PC-9 (cell line): ENCODE data around the gene ATP5ME. TPM values are rescaled to one million over a fixed set of nuclear protein-coding genes. Genes with fewer than 3 reads are reported as not detected.
"Not testable (repeated sequence)": the region's sequence is repeated elsewhere in the genome, so short reads cannot be mapped to it uniquely, and the experiment has no call there.

Source experiments
- BruUV-seq: library from RNA; stranded (reverse); fragments of 400-500 nt; replicated peaks from 2 replicates; lab custom pipeline; 2021; lab: Mats Ljungman, UMichigan
- CTCF ChIA-PET: fragments of 300-600 bp; sonication (Branson Sonifier 250); formaldehyde crosslinking; loops from one replicate; lab custom pipeline; 2022; ENCODE audit warnings: antibody characterized with exemption; lab: Charles Lee
- POLR2A ChIA-PET: fragments of 300-600 bp; sonication (Branson Sonifier 250); formaldehyde crosslinking; loops from one replicate; lab custom pipeline; 2022; ENCODE audit warnings: antibody characterized with exemption; ENCODE audit not compliant: unreplicated experiment; lab: Charles Lee
- DNase-seq, 2 experiments: peaks; one replicate each; pipeline versions ENCODE4 v3.0.0 to v3.0.0-alpha.2; 2015 to 2022; ENCODE audit warnings: mixed read lengths in 1 of 2
- H2AFZ ChIP-seq: fragments of 200-600 bp; sonication (generic); 2 replicates; pipeline ENCODE4 v1.8.1; 2017; ENCODE audit warnings: antibody characterized with exemption
- H3F3A ChIP-seq: fragments of 200-600 bp; sonication (generic); 2 replicates; pipeline ENCODE4 v1.8.1; 2017; ENCODE audit warnings: antibody characterized with exemption, mild to moderate bottlenecking, low read depth; ENCODE audit not compliant: insufficient read depth
- H3K27ac ChIP-seq: fragments of 200-600 bp; sonication (generic); 2 replicates; pipeline ENCODE4 v1.6.1; 2016; ENCODE audit warnings: mixed run types
- H3K27me3 ChIP-seq: fragments of 200-600 bp; sonication (generic); 2 replicates; pipeline ENCODE4 v1.6.1; 2016; ENCODE audit warnings: low read depth, mixed run types; ENCODE audit not compliant: insufficient read depth
- H3K36me3 ChIP-seq: fragments of 200-600 bp; sonication (generic); 2 replicates; pipeline ENCODE4 v1.6.1; 2016; ENCODE audit warnings: low read depth, mixed run types
- H3K4me1 ChIP-seq: fragments of 200-600 bp; sonication (generic); replicated peaks from 2 replicates; pipeline ENCODE4 v1.6.1; 2016; ENCODE audit warnings: mixed run types; ENCODE audit not compliant: insufficient read depth
- H3K4me2 ChIP-seq: fragments of 200-600 bp; sonication (generic); 2 replicates; pipeline ENCODE4 v1.6.1; 2017; ENCODE audit warnings: mixed run types
- H3K4me3 ChIP-seq: fragments of 200-600 bp; sonication (generic); 2 replicates; pipeline ENCODE4 v1.6.1; 2016; ENCODE audit warnings: mixed run types
- H3K79me2 ChIP-seq: fragments of 200-600 bp; sonication (generic); 2 replicates; pipeline ENCODE4 v1.6.1; 2017; ENCODE audit warnings: low read depth, mixed run types
- H3K9me2 ChIP-seq: fragments of 200-600 bp; sonication (generic); 2 replicates; pipeline ENCODE4 v1.8.1; 2017; ENCODE audit warnings: mild to moderate bottlenecking; ENCODE audit not compliant: insufficient read depth
- H3K9me3 ChIP-seq: fragments of 200-600 bp; sonication (generic); 2 replicates; pipeline ENCODE4 v1.8.1; 2016; ENCODE audit warnings: low read depth; ENCODE audit not compliant: insufficient read depth
- H4K20me1 ChIP-seq: fragments of 200-600 bp; sonication (generic); 2 replicates; pipeline ENCODE4 v1.8.1; 2017; ENCODE audit not compliant: insufficient read depth
- CTCF ChIP-seq: fragments of 200-600 bp; sonication (generic); conservative IDR thresholded peaks from 2 replicates; pipeline ENCODE4 v1.6.1; 2017; ENCODE audit warnings: mixed run types, antibody characterized with exemption, mild to moderate bottlenecking, moderate library complexity
- EZH2 ChIP-seq: fragments of 200-600 bp; sonication (generic); IDR thresholded peaks from 2 replicates; pipeline ENCODE4 v1.8.0; 2017; ENCODE audit warnings: antibody characterized with exemption, low read depth
- intact Hi-C: fragments of 100-400 bp; cut with micrococcal nuclease; formaldehyde crosslinking; loops from one replicate; pipeline ENCODE4 v1.10.0; 2022; ENCODE audit not compliant: unreplicated experiment
- total RNA-seq: library from RNA; stranded (reverse); gene quantifications from 2 replicates; pipeline ENCODE4 v1.2.3, GENCODE V29; 2021

ATP5ME gene
- total RNA-seq, 1 experiment from 2014 or later, result 334 TPM

- ChIA-PET CTCF (no interaction called here), POLR2A (no interaction called here)
- Histone ChIP-seq H3K4me1 (no peaks in the 10 kb centered on the region), H2AFZ (no peak overlapping the region), H3K4me3 (no peak overlapping the region), H3K4me2 (peak overlapping the region; percentile 45), H4K20me1 (no peaks in the 10 kb centered on the region), H3K9me3 (no peaks in the 10 kb centered on the region), H3K27ac (0 out of 2 replicates have a peak overlapping the region, but pooled peaks have one; percentile 27), H3K9me2 (no peaks in the 10 kb centered on the region), H3K79me2 (no peaks in the 10 kb centered on the region), H3K36me3 (no peaks in the 10 kb centered on the region), H3F3A (no peaks in the 10 kb centered on the region; the same call in 1 of the 2 replicates), H3K27me3 (no peaks in the 10 kb centered on the region)
- no peak for DNase-seq
- intact Hi-C loops, result no loop called here
- no TSS peak for BruUV-seq
- no peak for TF ChIP-seq CTCF
- no peak for TF ChIP-seq EZH2
Measured at GRCh38 chr4:699816-700580, 25.9 kb upstream of the ATP5ME start.

- H3K9me3 ChIP-seq, H3K4me2 ChIP-seq, BruUV-seq, H3K27me3 ChIP-seq, H3K79me2 ChIP-seq, H3K4me3 ChIP-seq, H2AFZ ChIP-seq, CTCF ChIA-PET, H3K36me3 ChIP-seq, H3K4me1 ChIP-seq, intact Hi-C loops, H3K27ac ChIP-seq, H3F3A ChIP-seq, POLR2A ChIA-PET, DNase-seq, H4K20me1 ChIP-seq, H3K9me2 ChIP-seq: not testable (repeated sequence)
Measured at GRCh38 chr4:694341-694940, 20.4 kb upstream of the ATP5ME start.

GRCh38 chr4:692771-693554, 18.9 kb upstream of the ATP5ME start:
- ChIA-PET CTCF (no interaction called here), POLR2A (no interaction called here)
- H3K9me2 ChIP-seq, result no peaks in the 10 kb centered on the region
- peaks cover 11% of the 10 kb centered on the region; the same call in 1 of the 2 replicates for H3F3A ChIP-seq
- no peaks in the 10 kb centered on the region for H4K20me1 ChIP-seq
- no peak overlapping the region for H3K4me2 ChIP-seq
- peak in 1 of 2 experiments; percentile 63 for DNase-seq
- H3K9me3 ChIP-seq, result no peaks in the 10 kb centered on the region
- H2AFZ ChIP-seq, result no peak overlapping the region
- H3K4me1 ChIP-seq, result peaks cover 6% of the 10 kb centered on the region
- intact Hi-C loops, result no loop called here
- TF ChIP-seq EZH2 (no peak), CTCF (no peak)
- no TSS peak for BruUV-seq
- H3K79me2 ChIP-seq, result no peaks in the 10 kb centered on the region
- no peaks in the 10 kb centered on the region for H3K27me3 ChIP-seq
- no peak overlapping the region for H3K27ac ChIP-seq
- H3K36me3 ChIP-seq, result no peaks in the 10 kb centered on the region
- no peak overlapping the region for H3K4me3 ChIP-seq
